Activated naive CD8-positive, alpha-beta T cell treated with anti-CD3 and anti-CD28 coated beads, Interleukin-2, amount 50 U/mL, for 24 hours (primary cell): ENCODE measurements around the gene NCEH1.
"Not testable (repeated sequence)": the region's sequence is repeated elsewhere in the genome, so short reads cannot be mapped to it uniquely, and the experiment has no call there.

Experiments
- ATAC-seq: fragments of 150-1000 bp; cut with Tn5 transposase; one replicate; pipeline ENCODE4 v1.10.0; 2021
- DNase-seq: peaks from one replicate; pipeline ENCODE4 v3.0.0; 2021
- H3K27ac Mint-ChIP-seq: one replicate; pipeline ENCODE4 v1.8.0; 2021; ENCODE audit warnings: mild to moderate bottlenecking, mixed read lengths
- H3K27me3 Mint-ChIP-seq: one replicate; pipeline ENCODE4 v1.8.0; 2021; ENCODE audit warnings: mixed read lengths
- H3K36me3 Mint-ChIP-seq: one replicate; pipeline ENCODE4 v1.8.0; 2021; ENCODE audit warnings: low read depth, mixed read lengths
- H3K4me1 Mint-ChIP-seq: one replicate; pipeline ENCODE4 v1.8.0; 2021; ENCODE audit warnings: mixed read lengths
- H3K4me3 Mint-ChIP-seq: one replicate; pipeline ENCODE4 v1.8.0; 2021; ENCODE audit warnings: mild to moderate bottlenecking, moderate library complexity, mixed read lengths
- H3K9me3 Mint-ChIP-seq: one replicate; pipeline ENCODE4 v1.8.0; 2021; ENCODE audit warnings: mixed read lengths

The NCEH1 gene

DNA sequence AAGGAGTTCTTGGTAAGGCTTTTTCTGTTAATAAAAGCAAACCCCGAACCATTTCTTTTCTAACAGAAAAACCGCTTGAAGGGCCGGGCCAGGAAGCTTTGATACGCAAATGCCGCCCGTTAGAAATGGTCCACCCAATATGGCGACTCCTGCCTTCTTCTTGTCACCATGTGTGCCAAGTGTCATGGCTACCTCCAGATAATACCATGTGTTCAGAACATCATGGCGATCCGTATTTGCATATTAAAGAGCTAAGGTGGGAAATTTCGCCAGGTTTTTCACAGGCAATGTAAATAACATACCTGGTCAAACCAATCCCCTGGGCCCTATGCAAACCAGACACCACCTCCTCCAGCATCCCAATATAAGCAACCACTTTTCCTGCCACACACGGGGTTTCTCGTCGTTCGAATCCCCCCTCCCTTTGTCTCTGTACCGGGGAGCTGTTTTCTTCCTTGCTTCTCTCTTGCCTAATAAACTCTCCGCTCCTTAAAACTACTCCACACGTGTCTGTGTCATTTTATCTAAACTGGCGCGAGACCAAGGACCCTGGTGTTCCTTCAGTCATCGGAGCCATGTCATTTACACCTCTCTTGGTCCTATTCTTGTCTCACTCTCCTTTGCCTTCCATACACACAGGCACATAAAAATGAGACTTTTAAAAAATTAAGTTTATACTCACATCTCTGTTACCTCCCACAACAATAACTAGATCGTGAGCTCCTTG, 34.5 kb downstream of the NCEH1 start:
- no peak for ATAC-seq
- no peak overlapping the region for H3K27ac Mint-ChIP-seq
- no peaks in the 10 kb centered on the region for H3K36me3 Mint-ChIP-seq
- DNase-seq: no peak
- no peaks in the 10 kb centered on the region for H3K27me3 Mint-ChIP-seq
- no peaks in the 10 kb centered on the region for H3K9me3 Mint-ChIP-seq
- H3K4me1 Mint-ChIP-seq: peaks cover 2% of the 10 kb centered on the region
- H3K4me3 Mint-ChIP-seq: no peak overlapping the region

DNA sequence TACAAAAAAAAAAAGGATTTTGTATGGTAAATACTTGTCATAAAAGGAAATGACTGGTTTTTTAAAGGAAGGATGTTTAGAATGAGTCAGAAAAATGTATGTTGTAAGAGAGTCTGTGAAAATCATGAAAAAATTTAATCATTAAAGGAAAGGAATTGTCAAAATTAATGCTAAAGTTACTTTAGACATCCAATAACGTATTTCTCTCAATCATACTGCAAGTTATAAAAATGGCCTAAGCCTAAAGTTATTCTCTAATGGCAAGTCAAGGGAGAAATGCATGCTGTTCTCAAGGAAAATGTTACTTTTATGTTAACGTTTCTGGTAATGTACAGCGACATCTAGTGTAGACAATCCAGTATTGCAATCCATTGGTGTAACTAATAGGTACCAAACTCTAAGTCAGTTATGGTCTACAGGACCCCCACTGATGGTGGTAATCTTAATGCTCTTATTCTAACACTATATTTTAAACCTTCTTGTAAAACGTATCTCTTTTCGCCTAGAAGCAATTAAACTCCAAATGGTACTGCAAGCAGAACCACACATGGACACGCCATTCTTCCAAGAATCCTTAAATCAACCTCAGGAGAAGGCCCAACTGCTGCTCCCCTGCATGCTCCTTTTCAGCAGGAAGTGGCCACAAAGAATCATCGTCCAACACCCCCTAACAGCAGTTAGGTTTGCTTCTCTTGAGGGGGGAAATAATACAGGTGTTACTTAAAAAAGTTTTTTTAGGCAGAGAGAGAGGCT, 35.2 kb downstream of the NCEH1 start:
- Mint-ChIP-seq H3K9me3 (no peaks in the 10 kb centered on the region), H3K27me3 (no peaks in the 10 kb centered on the region), H3K4me3 (no peak overlapping the region), H3K4me1 (peaks cover 2% of the 10 kb centered on the region), H3K36me3 (no peaks in the 10 kb centered on the region), H3K27ac (no peak overlapping the region)
- ATAC-seq (no peak), DNase-seq (no peak)

DNA sequence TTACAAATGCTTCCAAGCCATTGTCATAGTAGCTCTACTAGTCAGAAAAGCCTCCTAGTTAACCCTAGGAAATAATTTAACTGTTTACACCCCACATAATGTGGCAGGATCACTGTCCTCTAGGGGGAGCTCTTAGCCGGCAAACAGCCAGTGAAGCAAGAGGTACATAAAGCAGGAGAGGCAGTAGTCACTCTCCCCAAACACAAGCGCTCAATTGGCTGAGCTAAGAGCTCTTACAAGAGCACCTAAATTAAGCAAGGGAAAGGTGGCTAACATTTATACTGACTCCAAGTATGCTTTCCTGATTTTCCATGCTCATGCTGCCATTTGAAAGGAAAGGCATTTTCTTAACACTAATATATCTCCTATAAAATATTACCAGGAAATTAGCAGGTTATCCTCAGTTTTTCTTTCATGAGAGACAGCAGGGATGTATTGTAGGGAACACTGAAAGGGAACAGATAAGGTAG, 37.6 kb downstream of the NCEH1 start:
- H3K4me1 Mint-ChIP-seq: peaks cover 2% of the 10 kb centered on the region
- H3K27me3 Mint-ChIP-seq: no peaks in the 10 kb centered on the region
- H3K27ac Mint-ChIP-seq: no peak overlapping the region
- no peak overlapping the region for H3K4me3 Mint-ChIP-seq
- no peaks in the 10 kb centered on the region for H3K36me3 Mint-ChIP-seq
- DNase-seq (peak; percentile 73), ATAC-seq (peak; percentile 73)
- no peaks in the 10 kb centered on the region for H3K9me3 Mint-ChIP-seq

DNA sequence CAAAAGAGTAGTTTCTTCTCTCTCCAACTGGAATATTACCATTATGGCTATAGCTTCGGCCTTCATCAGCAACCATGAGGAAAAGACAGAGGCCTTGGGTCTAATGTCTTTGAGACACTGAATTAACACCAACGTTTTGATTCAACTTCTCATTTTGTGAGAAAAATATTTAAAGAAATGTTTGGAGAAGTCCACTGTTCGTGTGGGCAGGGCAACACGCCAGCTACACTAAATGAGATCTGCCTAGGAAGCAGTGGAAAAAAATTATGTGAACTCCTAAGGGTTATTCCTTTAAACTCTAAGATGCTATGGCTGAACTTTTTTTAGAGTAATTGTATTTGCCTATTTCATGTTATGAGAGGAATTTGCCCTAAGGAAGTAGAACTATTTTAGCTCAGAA, 41.8 kb downstream of the NCEH1 start:
- no peaks in the 10 kb centered on the region for H3K27me3 Mint-ChIP-seq
- H3K4me3 Mint-ChIP-seq: no peak overlapping the region
- H3K9me3 Mint-ChIP-seq: no peaks in the 10 kb centered on the region
- DNase-seq: no peak
- H3K27ac Mint-ChIP-seq: no peak overlapping the region
- peaks cover 11% of the 10 kb centered on the region for H3K4me1 Mint-ChIP-seq
- H3K36me3 Mint-ChIP-seq: no peaks in the 10 kb centered on the region
- ATAC-seq: no peak

DNA sequence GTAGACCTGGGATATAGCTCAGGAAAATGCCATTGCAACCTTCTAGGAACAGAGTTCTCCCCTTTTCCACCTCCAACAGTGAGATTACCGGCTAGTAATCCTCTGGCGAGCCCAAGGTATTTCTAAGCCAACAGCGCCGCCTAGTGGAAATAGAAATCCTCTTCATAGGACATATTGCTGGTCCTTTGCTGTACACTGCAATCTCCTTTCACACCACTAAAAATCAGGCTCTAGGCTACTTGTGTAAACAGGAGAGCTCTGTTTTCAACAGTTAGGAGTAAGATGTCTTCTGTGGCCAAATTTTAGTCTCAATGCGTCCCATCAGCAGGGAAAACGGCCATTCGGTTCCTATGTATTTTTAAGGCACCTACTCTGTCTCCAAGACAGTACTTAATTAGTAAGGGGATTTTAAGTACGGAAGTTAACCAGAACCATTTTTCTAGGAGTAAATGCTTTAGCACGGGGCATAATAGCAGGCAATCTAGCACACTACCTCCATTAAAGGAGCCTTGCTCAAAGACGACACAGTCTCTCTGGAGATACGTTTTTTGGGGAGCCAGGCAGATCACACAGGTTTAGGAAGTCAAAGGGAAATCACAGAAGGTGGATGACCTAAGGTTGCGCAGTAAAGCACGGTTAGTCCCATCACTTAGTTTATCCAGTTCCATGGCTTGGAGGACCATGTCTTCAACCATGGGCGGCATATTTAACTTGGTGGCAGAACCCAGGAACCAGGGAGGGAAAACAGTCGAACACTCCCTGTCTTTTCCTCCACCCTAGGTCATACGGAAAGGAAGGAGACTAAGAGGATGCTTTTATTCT, 43.8 kb downstream of the NCEH1 start:
- Mint-ChIP-seq H3K27ac (no peak overlapping the region), H3K9me3 (no peaks in the 10 kb centered on the region), H3K36me3 (no peaks in the 10 kb centered on the region), H3K27me3 (no peaks in the 10 kb centered on the region), H3K4me3 (no peak overlapping the region), H3K4me1 (peaks cover 11% of the 10 kb centered on the region)
- ATAC-seq (peak; percentile 93), DNase-seq (peak; percentile 79)

DNA sequence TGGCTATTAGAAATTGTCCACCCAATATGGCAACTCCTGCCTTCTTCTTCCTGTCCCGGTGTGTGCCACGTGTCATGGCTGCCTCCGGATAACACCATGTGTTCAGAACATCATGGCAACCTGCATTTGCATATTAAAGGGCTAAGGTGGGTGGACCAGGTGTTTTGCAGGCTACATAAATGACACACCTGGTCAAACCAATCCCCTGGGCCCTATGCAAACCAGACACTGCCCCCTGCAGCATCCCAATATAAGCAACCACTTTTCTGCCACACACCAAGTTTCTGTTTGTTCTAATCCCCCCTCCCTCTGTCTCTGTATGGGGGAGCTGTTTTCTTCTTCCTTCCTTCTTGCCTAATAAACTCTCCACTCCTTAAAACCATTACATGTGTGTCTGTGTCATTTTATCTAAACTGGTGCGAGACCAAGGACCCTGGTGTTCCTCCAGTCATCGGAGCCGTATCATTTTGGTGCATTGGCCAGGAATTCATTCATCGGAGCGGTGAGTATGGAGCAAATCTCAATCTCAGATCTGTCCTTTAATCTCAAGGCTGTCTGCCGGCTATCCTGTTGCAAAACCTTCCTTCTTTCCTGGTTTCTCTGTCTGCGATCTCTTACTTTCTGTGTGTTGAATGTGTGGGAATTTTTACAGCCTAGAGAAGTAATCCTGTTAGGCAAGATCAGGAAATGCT, 44.5 kb downstream of the NCEH1 start:
- Mint-ChIP-seq H3K36me3 (no peaks in the 10 kb centered on the region), H3K4me1 (peaks cover 11% of the 10 kb centered on the region), H3K27ac (no peak overlapping the region), H3K27me3 (no peaks in the 10 kb centered on the region), H3K9me3 (no peaks in the 10 kb centered on the region), H3K4me3 (no peak overlapping the region)
- ATAC-seq: no peak
- no peak for DNase-seq

DNA sequence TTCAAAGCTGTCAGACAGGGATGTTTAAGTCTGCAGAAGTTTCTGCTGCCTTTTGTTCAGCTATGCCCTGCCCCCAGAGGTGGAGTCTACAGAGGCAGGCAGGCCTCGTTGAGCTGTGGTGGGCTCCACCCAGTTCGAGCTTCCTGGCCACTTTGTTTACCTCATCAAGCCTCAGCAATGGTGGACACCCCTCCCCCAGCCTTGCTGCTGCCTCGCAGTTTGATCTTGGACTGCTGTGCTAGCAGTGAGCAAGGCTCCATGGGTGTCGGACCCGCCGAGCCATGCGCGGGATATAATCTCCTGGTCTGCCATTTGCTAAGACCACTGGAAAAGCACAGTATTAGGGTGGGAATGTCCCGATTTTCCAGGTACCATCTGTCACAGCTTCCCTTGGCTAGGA, 45.4 kb downstream of the NCEH1 start:
- DNase-seq, H3K9me3 Mint-ChIP-seq, H3K27ac Mint-ChIP-seq, H3K36me3 Mint-ChIP-seq, H3K4me3 Mint-ChIP-seq, H3K27me3 Mint-ChIP-seq, ATAC-seq: not testable (repeated sequence)
- H3K4me1 Mint-ChIP-seq: peaks cover 16% of the 10 kb centered on the region

DNA sequence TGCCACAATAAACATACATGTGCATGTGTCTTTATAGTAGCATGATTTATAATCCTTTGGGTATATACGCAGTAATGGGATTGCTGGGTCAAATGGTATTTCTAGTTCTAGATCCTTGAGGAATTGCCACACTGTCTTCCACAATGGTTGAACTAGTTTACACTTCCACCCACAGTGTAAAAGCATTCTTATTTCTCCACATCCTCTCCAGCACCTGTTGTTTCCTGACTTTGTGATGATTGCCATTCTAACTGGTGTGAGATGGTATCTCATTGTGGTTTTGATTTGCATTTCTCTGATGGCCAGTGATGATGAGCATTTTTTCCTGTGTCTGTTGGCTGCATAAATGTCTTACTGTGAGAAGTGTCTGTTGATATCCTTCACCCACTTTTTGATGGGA, 50.4 kb downstream of the NCEH1 start:
- not testable (repeated sequence) for H3K9me3 Mint-ChIP-seq, ATAC-seq

DNA sequence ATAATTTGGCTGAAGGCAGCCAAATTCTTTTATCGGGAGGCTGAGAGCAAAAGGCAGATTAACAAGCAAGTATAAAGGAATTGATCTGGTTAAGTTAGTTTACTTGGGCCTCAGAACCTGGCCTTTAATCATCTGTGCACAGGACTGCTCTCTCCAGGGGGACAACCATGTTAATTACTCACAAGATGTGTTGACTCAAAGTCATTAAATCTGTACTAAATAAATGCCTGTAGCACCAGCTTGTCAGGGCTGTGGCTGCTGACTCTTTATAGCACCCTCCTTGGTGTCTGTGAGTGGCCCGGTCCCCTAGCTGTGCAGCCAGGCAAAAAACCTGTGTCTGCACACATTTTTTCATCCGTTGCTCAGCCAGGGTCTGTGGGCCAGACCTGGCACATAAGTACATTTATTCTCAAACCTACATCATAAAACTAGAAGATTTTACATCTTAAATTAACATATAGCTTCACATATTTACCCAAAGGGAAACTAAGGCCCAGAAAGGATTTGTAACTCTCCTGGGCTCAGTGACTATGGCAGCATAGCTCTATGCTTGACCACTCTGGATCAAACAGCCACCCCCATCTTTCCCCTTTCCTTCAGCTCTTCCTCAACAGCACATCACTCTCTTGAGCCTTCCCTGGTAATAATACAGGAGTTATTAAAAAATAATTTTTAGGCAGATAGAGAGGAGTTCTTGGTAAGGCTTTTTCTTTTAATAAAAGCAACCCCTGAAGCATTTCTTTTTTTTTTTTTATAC, 51.4 kb downstream of the NCEH1 start:
- ATAC-seq: no peak
- Mint-ChIP-seq H3K27ac (no peak overlapping the region), H3K4me1 (peaks cover 6% of the 10 kb centered on the region), H3K9me3 (no peaks in the 10 kb centered on the region), H3K4me3 (no peak overlapping the region), H3K27me3 (no peaks in the 10 kb centered on the region), H3K36me3 (no peaks in the 10 kb centered on the region)
- no peak for DNase-seq

More for the DNA sequence above, 50.4 kb downstream of the NCEH1 start:
- DNase-seq, H3K27ac Mint-ChIP-seq, H3K36me3 Mint-ChIP-seq, H3K27me3 Mint-ChIP-seq, H3K4me3 Mint-ChIP-seq, H3K4me1 Mint-ChIP-seq: not testable (repeated sequence)

DNA sequence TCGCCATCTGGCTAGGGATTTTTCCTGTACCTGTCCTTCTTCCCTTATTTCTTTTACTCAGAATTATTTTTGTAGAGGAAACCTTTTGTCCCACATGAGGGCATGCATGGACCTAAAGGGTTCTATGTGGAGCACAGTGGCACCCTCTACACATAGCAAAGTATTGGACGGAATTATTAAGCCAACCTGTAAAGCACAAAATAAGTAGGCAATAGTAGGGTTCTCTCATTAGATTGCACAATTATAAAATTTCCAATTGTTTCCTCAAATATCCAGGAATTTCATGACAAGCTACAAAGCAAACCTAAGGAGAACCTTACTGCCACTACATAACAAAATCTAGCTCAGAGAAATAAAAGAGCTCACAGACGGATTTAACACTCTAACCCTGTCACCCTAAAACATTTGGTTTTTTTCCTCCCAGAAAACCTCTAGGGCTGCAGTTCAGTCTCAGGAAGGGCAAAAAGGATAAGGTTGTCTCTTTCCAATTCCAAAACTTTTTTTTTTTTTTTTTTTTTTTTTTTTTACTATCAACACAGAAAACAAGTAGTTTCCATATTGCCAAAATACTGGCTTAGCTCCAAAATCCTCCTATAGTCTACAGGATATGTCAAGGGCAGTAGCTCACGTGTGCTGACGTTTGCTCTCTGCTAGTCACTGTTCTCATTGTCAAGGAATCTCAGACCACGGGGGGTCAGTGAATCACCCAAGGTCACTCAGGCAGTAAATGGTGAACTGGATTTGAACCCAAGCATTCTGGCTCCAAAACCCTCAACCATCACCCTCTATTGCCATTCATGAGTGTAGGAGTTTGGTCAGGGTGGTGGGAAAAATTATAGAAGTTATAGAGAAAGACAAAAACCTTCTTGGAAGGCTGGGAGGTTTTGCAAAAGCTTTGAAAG, 52.3 kb downstream of the NCEH1 start:
- H3K4me1 Mint-ChIP-seq: peaks cover 6% of the 10 kb centered on the region
- no peak for ATAC-seq
- DNase-seq: no peak
- no peak overlapping the region for H3K4me3 Mint-ChIP-seq
- H3K9me3 Mint-ChIP-seq: no peaks in the 10 kb centered on the region
- no peak overlapping the region for H3K27ac Mint-ChIP-seq
- no peaks in the 10 kb centered on the region for H3K36me3 Mint-ChIP-seq
- no peaks in the 10 kb centered on the region for H3K27me3 Mint-ChIP-seq

DNA sequence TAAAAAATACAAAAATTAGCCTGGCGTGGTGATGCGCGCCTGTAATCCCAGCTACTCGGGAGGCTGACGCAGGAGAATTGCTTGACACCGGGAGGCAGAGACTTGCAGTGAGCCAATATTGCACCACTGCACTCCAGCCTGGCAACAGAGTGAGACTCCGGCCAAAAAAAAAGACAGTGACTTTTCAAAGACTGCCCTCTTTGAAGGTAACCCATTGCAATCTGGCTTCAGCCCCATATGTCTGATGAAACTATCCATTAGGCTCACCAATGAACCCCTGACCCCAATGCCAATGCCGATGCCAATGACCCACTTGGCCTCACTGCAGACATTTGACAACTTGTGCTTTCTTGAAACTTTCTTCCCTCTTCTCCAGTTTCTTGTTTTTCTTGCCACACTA, 54.3 kb downstream of the NCEH1 start:
- Mint-ChIP-seq H3K27ac (no peak overlapping the region), H3K4me3 (no peak overlapping the region), H3K27me3 (no peaks in the 10 kb centered on the region), H3K9me3 (no peaks in the 10 kb centered on the region), H3K36me3 (no peaks in the 10 kb centered on the region), H3K4me1 (peaks cover 6% of the 10 kb centered on the region)
- ATAC-seq: no peak
- DNase-seq: no peak

DNA sequence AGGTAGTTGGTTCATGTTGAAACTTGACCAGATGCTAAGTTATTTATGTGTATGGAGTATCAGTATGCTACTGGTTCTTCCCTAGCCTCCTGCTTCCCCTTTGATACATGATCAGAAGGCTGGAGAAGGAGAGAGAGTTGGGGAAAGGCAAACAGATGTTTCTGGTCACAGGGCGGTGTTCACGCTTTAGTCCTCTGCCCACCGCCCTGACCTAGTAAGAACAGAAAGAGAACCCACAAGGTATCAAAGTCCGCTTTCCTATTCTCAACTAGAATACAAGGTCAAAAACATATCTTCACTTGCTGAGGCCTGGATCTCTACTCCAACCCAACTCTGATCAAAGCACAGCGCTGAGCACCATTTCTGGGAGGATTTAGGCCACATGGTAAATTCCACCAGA, 55.5 kb downstream of the NCEH1 start:
- DNase-seq: no peak
- H3K4me3 Mint-ChIP-seq: no peak overlapping the region
- H3K36me3 Mint-ChIP-seq: no peaks in the 10 kb centered on the region
- peaks cover under 1% of the 10 kb centered on the region for H3K4me1 Mint-ChIP-seq
- no peak overlapping the region for H3K27ac Mint-ChIP-seq
- no peaks in the 10 kb centered on the region for H3K9me3 Mint-ChIP-seq
- no peak for ATAC-seq
- H3K27me3 Mint-ChIP-seq: no peaks in the 10 kb centered on the region

DNA sequence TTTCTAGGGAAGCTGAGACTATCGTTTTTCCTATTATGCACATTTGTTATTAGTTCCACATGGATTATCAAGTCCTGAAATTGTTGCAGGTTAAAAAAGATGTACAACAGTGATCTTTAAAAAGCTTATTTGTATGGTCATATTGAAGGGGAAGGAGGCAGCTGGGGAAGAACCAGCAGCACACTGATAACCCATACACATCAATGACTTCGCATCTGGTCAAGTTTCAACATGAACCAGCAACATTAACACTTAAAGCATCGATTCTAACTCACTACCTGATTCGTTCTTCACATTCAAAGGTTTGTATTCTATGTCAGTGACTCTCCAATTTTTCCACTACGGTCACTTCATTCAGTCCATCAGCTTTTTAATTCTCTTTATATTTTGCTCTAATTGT, 56.4 kb downstream of the NCEH1 start:
- ATAC-seq (no peak), DNase-seq (no peak)
- Mint-ChIP-seq H3K4me3 (no peak overlapping the region), H3K4me1 (no peaks in the 10 kb centered on the region), H3K36me3 (no peaks in the 10 kb centered on the region), H3K9me3 (no peaks in the 10 kb centered on the region), H3K27ac (no peak overlapping the region), H3K27me3 (no peaks in the 10 kb centered on the region)
